Mesothelial cell of epicardium (in vitro differentiated cells): ENCODE data around the gene RFX3. TPM values are rescaled to one million over a fixed set of nuclear protein-coding genes. Genes with fewer than 3 reads are reported as not detected.
A peak's percentile ranks its signal among the peaks of the same experiment; 100 is the strongest.

Experiments
- DNase-seq, 2 experiments: peaks; one replicate each; pipeline ENCODE4 v3.0.0; 2021; ENCODE audit warnings: low spot score in 2 of 2; ENCODE audit not compliant: unreplicated experiment in 2 of 2
- H3K27ac Mint-ChIP-seq: 2 replicates; pipeline ENCODE4 v1.8.0; 2021; ENCODE audit warnings: mixed read lengths
- H3K27me3 Mint-ChIP-seq: 2 replicates; pipeline ENCODE4 v1.8.0; 2021; ENCODE audit warnings: low read depth, mixed read lengths
- H3K36me3 Mint-ChIP-seq: 2 replicates; pipeline ENCODE4 v1.8.0; 2021; ENCODE audit warnings: mixed read lengths
- H3K4me1 Mint-ChIP-seq: 2 replicates; pipeline ENCODE4 v1.8.0; 2021; ENCODE audit warnings: mixed read lengths
- H3K4me3 Mint-ChIP-seq: 2 replicates; pipeline ENCODE4 v1.8.0; 2021; ENCODE audit warnings: mild to moderate bottlenecking, moderate library complexity, mixed read lengths
- H3K9me3 Mint-ChIP-seq: 2 replicates; pipeline ENCODE4 v1.8.0; 2021; ENCODE audit warnings: mixed read lengths
- CTCF ChIP-seq: fragments of 200-600 bp; sonication (generic); IDR thresholded peaks from one replicate; pipeline ENCODE4 v1.5.0; 2021; ENCODE audit warnings: antibody characterized with exemption; ENCODE audit not compliant: unreplicated experiment
- total RNA-seq: library from RNA; stranded (reverse); gene quantifications from 3 replicates; pipeline ENCODE4 v1.2.1, GENCODE V29; 2021

RFX3 gene
- total RNA-seq, 1 donor from 2014 or later = 42.5 TPM

DNA sequence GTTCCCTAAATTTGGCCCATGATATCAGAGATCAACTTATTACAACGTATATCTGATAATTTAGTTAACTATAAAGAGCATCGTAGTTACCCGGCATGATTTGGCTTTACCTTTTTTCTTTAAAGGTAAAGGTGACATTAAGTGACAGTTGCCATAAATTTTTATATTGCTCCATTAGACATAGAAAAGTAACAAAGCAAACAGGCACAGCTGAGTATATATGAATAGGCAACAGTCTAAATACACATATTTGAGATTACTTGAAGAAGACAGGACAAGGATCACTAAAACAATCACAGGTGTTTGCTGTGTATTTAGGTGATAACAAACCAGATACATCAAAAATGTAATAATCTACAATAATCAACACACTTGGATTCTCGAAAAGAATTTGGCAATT lies 34.8 kb downstream of the RFX3 start:
- H3K4me3 Mint-ChIP-seq = no peak overlapping the region
- no peaks in the 10 kb centered on the region for H3K9me3 Mint-ChIP-seq
- H3K36me3 Mint-ChIP-seq = peaks cover 4% of the 10 kb centered on the region
- H3K4me1 Mint-ChIP-seq = peaks cover 10% of the 10 kb centered on the region
- no peak for TF ChIP-seq CTCF
- DNase-seq = no peak
- no peak overlapping the region for H3K27ac Mint-ChIP-seq
- no peaks in the 10 kb centered on the region for H3K27me3 Mint-ChIP-seq

DNA sequence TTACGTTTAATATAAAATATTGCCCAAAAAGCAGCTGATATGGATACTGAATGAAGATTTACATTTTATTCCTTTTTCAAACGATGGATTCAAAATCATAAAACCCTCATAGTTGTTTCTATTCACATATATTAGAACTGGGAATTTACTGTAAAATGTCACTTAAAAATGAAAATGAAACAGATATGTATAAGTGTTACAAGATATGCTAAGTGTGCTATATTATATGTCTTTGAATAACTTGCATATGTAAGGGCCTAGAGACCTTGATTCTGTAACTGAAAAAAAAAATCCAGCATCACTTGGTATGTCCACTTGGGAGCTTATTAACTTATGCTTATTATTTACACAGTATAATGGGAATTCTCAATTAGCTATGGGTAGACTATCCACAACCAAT lies 43.2 kb downstream of the RFX3 start:
- no peak for DNase-seq
- Mint-ChIP-seq H3K27me3 (no peaks in the 10 kb centered on the region), H3K9me3 (peaks cover 11% of the 10 kb centered on the region), H3K4me1 (peaks cover 6% of the 10 kb centered on the region), H3K27ac (no peak overlapping the region), H3K4me3 (no peak overlapping the region), H3K36me3 (peaks cover 32% of the 10 kb centered on the region)
- no peak for TF ChIP-seq CTCF

DNA sequence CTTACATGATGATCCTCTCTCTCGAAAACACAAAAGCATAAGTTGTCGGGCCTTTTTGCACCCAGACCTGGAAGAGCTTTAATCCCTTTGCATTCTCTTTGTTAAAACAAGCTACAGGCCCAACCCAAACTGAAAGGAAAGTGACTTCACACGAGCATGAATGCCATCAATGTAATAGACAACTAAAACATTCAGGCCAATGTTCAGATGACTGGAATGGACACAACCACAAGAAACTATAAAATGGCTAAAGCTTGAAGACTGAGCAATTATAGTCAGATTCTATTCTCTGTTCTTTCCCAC lies 45.5 kb downstream of the RFX3 start:
- H3K4me3 Mint-ChIP-seq = no peak overlapping the region
- no peak for DNase-seq
- peaks cover 23% of the 10 kb centered on the region for H3K9me3 Mint-ChIP-seq
- peaks cover 6% of the 10 kb centered on the region for H3K4me1 Mint-ChIP-seq
- no peaks in the 10 kb centered on the region for H3K27me3 Mint-ChIP-seq
- peaks cover 43% of the 10 kb centered on the region for H3K36me3 Mint-ChIP-seq
- no peak for TF ChIP-seq CTCF
- H3K27ac Mint-ChIP-seq = peak overlapping the region; percentile 62

GRCh38 chr9:3479514-3480352 lies 46.1 kb downstream of the RFX3 start:
- H3K27ac Mint-ChIP-seq = no peak overlapping the region
- H3K27me3 Mint-ChIP-seq = no peaks in the 10 kb centered on the region
- peaks cover 23% of the 10 kb centered on the region for H3K9me3 Mint-ChIP-seq
- no peak for TF ChIP-seq CTCF
- peaks cover 6% of the 10 kb centered on the region for H3K4me1 Mint-ChIP-seq
- H3K4me3 Mint-ChIP-seq = no peak overlapping the region
- no peak for DNase-seq
- H3K36me3 Mint-ChIP-seq = peaks cover 41% of the 10 kb centered on the region

GRCh38 chr9:3478549-3478953 lies 47.2 kb downstream of the RFX3 start:
- peak overlapping the region; percentile 21 for H3K27ac Mint-ChIP-seq
- H3K36me3 Mint-ChIP-seq = peaks cover 36% of the 10 kb centered on the region
- no peak for DNase-seq
- no peaks in the 10 kb centered on the region for H3K27me3 Mint-ChIP-seq
- no peak for TF ChIP-seq CTCF
- H3K4me3 Mint-ChIP-seq = no peak overlapping the region
- peaks cover 23% of the 10 kb centered on the region for H3K9me3 Mint-ChIP-seq
- peaks cover 6% of the 10 kb centered on the region for H3K4me1 Mint-ChIP-seq
